ENCODE results near the gene ATAD3C. TPM values are rescaled to one million over a fixed set of nuclear protein-coding genes. Genes with fewer than 3 reads are reported as not detected.
"Not testable (repeated sequence)": the region's sequence is repeated elsewhere in the genome, so short reads cannot be mapped to it uniquely, and the experiment has no call there.

ATAD3C gene
- total RNA-seq, 1 experiment from 2014 or later: 10.6 TPM

DNA sequence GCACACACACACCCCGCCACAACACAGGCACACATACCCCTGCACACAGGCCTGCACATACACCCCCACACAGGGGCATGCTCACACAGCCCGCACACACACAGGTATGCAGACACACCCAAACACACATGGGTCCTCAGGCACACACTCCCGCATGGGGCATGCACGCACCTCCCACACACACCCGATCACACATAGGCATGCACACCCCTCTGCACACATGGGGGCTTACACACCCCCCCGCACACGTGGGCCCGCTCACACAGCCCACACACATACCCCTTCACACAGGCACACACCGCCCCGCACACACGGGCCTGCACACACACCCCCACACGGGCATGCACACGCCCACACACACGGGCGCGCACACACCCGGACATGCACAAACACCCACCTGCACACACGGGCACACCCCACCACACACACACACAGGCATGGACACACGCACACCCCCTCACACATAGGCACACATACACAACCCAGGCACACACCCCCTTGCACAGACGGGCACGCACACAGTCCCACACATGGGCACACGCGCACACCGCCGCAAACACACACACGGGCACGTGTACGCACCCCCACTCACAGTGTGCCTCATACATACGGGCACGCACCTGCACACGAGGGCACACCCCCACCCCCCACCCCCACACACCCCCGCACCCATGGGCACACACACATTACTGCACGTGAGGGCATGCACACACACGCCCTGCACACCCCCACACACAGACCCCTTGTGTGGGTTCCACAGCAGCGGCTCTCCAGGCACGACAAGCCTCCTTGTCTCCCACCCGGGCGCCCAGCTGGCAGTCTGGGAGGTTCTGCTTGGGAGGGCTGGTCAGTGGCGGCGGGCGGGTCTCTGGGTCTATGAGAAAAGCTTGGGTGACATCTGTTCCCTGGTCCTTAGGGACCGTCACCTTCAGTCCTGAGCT lies 30.3 kb downstream of the ATAD3C start:
- DNase-seq (ENCODE audit: low read depth, low spot score) (no peak), ATAC-seq (no peak)
- intact Hi-C loops (cut with micrococcal nuclease; ENCODE audit: unreplicated experiment): no loop called here
- H3K9me3 ChIP-seq (ENCODE audit: control insufficient read depth, insufficient read depth, low read depth, low read length): no peaks in the 10 kb centered on the region
- in situ Hi-C loops (cut with HindIII; ENCODE audit: low pct_unique_long_range_greater_than_20kb, low sequenced_read_pairs): no loop called here
- no peaks in the 10 kb centered on the region for H3K36me3 ChIP-seq (ENCODE audit: control insufficient read depth, insufficient read depth, low read length)
- H3K4me1 ChIP-seq (ENCODE audit: control insufficient read depth, insufficient read depth, low read length): no peaks in the 10 kb centered on the region
- no peak overlapping the region for H3K27ac ChIP-seq (ENCODE audit: low read length)
- H3K4me3 ChIP-seq (ENCODE audit: low read depth in 2 of 2, low read length in 2 of 2): no peak overlapping the region
- POLR2A ChIA-PET: no interaction called here
- CTCF ChIA-PET: no interaction called here
- no peaks in the 10 kb centered on the region for H3K27me3 ChIP-seq (ENCODE audit: control insufficient read depth, insufficient read depth, low read length)
- TF ChIP-seq, protein P1, sequence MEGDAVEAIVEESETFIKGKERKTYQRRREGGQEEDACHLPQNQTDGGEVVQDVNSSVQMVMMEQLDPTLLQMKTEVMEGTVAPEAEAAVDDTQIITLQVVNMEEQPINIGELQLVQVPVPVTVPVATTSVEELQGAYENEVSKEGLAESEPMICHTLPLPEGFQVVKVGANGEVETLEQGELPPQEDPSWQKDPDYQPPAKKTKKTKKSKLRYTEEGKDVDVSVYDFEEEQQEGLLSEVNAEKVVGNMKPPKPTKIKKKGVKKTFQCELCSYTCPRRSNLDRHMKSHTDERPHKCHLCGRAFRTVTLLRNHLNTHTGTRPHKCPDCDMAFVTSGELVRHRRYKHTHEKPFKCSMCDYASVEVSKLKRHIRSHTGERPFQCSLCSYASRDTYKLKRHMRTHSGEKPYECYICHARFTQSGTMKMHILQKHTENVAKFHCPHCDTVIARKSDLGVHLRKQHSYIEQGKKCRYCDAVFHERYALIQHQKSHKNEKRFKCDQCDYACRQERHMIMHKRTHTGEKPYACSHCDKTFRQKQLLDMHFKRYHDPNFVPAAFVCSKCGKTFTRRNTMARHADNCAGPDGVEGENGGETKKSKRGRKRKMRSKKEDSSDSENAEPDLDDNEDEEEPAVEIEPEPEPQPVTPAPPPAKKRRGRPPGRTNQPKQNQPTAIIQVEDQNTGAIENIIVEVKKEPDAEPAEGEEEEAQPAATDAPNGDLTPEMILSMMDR (IDR thresholded peaks at IDR 0.05): no peak
- TF ChIP-seq, protein P2, sequence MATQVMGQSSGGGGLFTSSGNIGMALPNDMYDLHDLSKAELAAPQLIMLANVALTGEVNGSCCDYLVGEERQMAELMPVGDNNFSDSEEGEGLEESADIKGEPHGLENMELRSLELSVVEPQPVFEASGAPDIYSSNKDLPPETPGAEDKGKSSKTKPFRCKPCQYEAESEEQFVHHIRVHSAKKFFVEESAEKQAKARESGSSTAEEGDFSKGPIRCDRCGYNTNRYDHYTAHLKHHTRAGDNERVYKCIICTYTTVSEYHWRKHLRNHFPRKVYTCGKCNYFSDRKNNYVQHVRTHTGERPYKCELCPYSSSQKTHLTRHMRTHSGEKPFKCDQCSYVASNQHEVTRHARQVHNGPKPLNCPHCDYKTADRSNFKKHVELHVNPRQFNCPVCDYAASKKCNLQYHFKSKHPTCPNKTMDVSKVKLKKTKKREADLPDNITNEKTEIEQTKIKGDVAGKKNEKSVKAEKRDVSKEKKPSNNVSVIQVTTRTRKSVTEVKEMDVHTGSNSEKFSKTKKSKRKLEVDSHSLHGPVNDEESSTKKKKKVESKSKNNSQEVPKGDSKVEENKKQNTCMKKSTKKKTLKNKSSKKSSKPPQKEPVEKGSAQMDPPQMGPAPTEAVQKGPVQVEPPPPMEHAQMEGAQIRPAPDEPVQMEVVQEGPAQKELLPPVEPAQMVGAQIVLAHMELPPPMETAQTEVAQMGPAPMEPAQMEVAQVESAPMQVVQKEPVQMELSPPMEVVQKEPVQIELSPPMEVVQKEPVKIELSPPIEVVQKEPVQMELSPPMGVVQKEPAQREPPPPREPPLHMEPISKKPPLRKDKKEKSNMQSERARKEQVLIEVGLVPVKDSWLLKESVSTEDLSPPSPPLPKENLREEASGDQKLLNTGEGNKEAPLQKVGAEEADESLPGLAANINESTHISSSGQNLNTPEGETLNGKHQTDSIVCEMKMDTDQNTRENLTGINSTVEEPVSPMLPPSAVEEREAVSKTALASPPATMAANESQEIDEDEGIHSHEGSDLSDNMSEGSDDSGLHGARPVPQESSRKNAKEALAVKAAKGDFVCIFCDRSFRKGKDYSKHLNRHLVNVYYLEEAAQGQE (IDR thresholded peaks at IDR 0.05; ENCODE audit: insufficient read depth in 1 of 2, low read depth in 2 of 2, low read length in 1 of 2): no peak
- TF ChIP-seq SIN3A (IDR thresholded peaks at IDR 0.05; ENCODE audit: borderline replicate concordance, insufficient read depth, low read depth, low read length) (no peak), TCF7L2 (IDR thresholded peaks at IDR 0.05; ENCODE audit: low read depth, low read length) (no peak), POLR2AphosphoS5 (IDR thresholded peaks at IDR 0.05; ENCODE audit: low read depth, low read length) (no peak)
- no TSS peak for BruUV-seq (replicated peaks)

DNA sequence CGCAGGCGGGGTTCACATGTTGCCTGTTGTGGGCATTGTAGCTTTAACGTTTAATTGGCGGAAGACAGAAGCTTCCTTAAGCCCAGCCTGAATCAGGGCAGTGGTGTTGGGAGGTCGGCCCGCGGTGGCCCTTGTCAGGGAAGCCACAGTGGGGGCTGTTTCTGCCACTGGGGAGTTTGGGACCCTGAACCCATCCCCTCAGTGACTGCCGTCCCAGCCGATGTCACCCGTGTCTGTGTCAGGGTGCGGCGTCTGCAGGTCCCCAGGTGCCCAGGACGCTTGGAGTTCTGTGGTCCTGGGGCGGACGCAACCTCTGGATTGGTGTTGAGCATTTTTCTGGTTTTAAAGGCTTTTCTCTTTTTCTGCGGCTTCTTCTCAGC lies 31.0 kb downstream of the ATAD3C start:
- H3K4me3 ChIP-seq (ENCODE audit: low read depth in 2 of 2, low read length in 2 of 2); CTCF ChIA-PET; H3K27ac ChIP-seq (ENCODE audit: low read length); H3K36me3 ChIP-seq (ENCODE audit: control insufficient read depth, insufficient read depth, low read length); BruUV-seq (replicated peaks); intact Hi-C loops (cut with micrococcal nuclease; ENCODE audit: unreplicated experiment); H3K27me3 ChIP-seq (ENCODE audit: control insufficient read depth, insufficient read depth, low read length); ATAC-seq; POLR2A ChIA-PET; DNase-seq (ENCODE audit: low read depth, low spot score); H3K4me1 ChIP-seq (ENCODE audit: control insufficient read depth, insufficient read depth, low read length); H3K9me3 ChIP-seq (ENCODE audit: control insufficient read depth, insufficient read depth, low read depth, low read length); in situ Hi-C loops (cut with HindIII; ENCODE audit: low pct_unique_long_range_greater_than_20kb, low sequenced_read_pairs): not testable (repeated sequence)

DNA sequence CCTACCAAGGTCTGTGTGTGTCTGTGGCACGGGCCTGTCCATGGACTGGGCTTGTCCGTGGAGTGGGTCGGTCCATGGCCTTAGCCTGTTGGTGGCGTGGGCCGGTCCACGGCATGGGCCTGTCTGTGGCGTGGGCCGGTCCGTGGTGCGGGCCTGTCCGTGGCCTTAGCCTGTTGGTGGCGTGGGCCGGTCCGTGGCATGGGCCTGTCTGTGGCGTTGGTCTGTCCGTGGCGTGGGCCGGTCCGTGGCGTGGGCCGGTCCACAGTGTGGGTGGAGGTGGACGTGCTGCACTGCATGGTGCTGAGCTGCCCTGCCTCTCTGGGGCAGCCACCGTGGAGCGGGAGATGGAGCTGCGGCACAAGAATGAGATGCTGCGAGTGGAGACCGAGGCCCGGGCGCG lies 32.3 kb downstream of the ATAD3C start:
- H3K27ac ChIP-seq (ENCODE audit: low read length); H3K36me3 ChIP-seq (ENCODE audit: control insufficient read depth, insufficient read depth, low read length); in situ Hi-C loops (cut with HindIII; ENCODE audit: low pct_unique_long_range_greater_than_20kb, low sequenced_read_pairs); H3K4me3 ChIP-seq (ENCODE audit: low read depth in 2 of 2, low read length in 2 of 2); POLR2A ChIA-PET; BruUV-seq (replicated peaks); CTCF ChIA-PET; H3K27me3 ChIP-seq (ENCODE audit: control insufficient read depth, insufficient read depth, low read length); intact Hi-C loops (cut with micrococcal nuclease; ENCODE audit: unreplicated experiment); H3K9me3 ChIP-seq (ENCODE audit: control insufficient read depth, insufficient read depth, low read depth, low read length); DNase-seq (ENCODE audit: low read depth, low spot score); ATAC-seq; H3K4me1 ChIP-seq (ENCODE audit: control insufficient read depth, insufficient read depth, low read length): not testable (repeated sequence)

Measured in Panc1 (cell line).